ENCODE data around the gene ABL1.

DNA sequence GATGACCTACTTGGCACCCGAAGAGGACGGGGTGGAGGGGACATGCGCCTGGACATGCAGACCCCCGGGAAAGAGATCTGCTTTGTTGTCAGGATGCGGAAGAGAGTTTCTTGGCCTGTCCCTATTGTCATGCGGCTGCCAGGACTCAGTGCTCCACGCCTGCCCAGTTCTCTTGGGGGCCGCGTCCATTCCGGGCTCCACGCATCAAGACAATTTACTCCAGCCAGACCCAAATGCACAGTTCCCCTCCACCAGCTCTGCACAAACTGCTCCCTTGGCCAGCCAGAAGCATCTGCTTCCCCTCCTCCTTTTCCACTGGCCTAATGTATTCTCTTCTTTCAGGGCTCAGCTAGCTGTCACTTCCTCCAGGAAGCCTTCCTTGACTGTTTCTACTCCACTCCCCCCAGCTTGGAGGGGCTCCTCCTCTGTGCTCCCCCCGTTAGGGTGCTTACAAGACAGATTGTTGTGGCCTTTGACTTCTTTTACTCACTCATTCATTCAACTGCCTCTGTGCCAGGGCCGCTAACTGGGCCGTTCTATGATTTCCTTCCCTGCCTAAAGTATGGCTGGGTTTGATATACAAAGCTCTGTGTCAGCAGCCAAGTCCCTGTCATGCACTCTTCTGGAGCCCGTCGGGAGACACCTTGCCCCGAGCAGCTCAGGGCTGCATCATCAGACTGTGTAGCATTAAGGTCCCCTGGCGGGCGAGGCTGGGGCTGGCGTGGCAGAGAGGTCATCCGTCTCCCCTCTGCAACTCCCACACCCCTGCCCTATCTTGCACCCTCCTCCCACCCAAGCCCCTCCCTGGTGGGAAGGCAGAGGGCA is 97.4 kb downstream of the ABL1 start:
- TF ChIP-seq, protein P1, sequence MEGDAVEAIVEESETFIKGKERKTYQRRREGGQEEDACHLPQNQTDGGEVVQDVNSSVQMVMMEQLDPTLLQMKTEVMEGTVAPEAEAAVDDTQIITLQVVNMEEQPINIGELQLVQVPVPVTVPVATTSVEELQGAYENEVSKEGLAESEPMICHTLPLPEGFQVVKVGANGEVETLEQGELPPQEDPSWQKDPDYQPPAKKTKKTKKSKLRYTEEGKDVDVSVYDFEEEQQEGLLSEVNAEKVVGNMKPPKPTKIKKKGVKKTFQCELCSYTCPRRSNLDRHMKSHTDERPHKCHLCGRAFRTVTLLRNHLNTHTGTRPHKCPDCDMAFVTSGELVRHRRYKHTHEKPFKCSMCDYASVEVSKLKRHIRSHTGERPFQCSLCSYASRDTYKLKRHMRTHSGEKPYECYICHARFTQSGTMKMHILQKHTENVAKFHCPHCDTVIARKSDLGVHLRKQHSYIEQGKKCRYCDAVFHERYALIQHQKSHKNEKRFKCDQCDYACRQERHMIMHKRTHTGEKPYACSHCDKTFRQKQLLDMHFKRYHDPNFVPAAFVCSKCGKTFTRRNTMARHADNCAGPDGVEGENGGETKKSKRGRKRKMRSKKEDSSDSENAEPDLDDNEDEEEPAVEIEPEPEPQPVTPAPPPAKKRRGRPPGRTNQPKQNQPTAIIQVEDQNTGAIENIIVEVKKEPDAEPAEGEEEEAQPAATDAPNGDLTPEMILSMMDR (IDR thresholded peaks at IDR 0.05; ENCODE audit: low read length), result no peak
- TF ChIP-seq EZH2 (optimal IDR thresholded peaks at IDR 0.05; ENCODE audit: low read depth, low read length) (no peak), EZH2phosphoT487 (IDR thresholded peaks at IDR 0.05; ENCODE audit: low read length) (no peak)
